Neutrophil (primary cell): ENCODE results near the gene RELL2.
A peak's percentile ranks its signal among the peaks of the same experiment; 100 is the strongest.

Source experiments
- H3K27ac ChIP-seq: fragments of 200-600 bp; sonication (generic); 2 replicates; pipeline ENCODE4 v1.5.1; 2016; ENCODE audit warnings: mild to moderate bottlenecking, moderate library complexity
- H3K27me3 ChIP-seq: fragments of 200-600 bp; sonication (generic); 2 replicates; pipeline ENCODE4 v1.6.0; 2016; ENCODE audit warnings: mild to moderate bottlenecking
- H3K36me3 ChIP-seq: fragments of 200-600 bp; sonication (generic); 2 replicates; pipeline ENCODE4 v1.5.1; 2017
- H3K4me1 ChIP-seq, 2 experiments: fragments of 200-600 bp in 1 of 2; sonication (generic) in 1 of 2; 1 replicate in 1 of 2; 2 replicates in 1 of 2; pipeline versions ENCODE4 v1.5.1 to v1.6.1; 2013 to 2016; ENCODE audit warnings: low read depth in 1 of 2, low read length in 1 of 2, mild to moderate bottlenecking in 1 of 2, moderate library complexity in 1 of 2; ENCODE audit not compliant: control insufficient read depth in 1 of 2, insufficient read depth in 1 of 2
- H3K4me3 ChIP-seq, 2 experiments: fragments of 200-600 bp in 1 of 2; sonication (generic) in 1 of 2; 1 replicate in 1 of 2; 2 replicates in 1 of 2; pipeline ENCODE4 v1.5.1; 2013 to 2016; ENCODE audit warnings: low read depth in 1 of 2, low read length in 1 of 2, mild to moderate bottlenecking in 1 of 2, moderate library complexity in 1 of 2
- H3K9me3 ChIP-seq: fragments of 200-600 bp; sonication (generic); 2 replicates; pipeline ENCODE4 v1.5.1; 2016
- TF ChIP-seq, protein P1 (sequence below): fragments of 200-600 bp; sonication (generic); IDR thresholded peaks from 2 replicates; pipeline ENCODE4 v1.5.1; 2016; ENCODE audit warnings: antibody characterized with exemption

Gene RELL2

DNA sequence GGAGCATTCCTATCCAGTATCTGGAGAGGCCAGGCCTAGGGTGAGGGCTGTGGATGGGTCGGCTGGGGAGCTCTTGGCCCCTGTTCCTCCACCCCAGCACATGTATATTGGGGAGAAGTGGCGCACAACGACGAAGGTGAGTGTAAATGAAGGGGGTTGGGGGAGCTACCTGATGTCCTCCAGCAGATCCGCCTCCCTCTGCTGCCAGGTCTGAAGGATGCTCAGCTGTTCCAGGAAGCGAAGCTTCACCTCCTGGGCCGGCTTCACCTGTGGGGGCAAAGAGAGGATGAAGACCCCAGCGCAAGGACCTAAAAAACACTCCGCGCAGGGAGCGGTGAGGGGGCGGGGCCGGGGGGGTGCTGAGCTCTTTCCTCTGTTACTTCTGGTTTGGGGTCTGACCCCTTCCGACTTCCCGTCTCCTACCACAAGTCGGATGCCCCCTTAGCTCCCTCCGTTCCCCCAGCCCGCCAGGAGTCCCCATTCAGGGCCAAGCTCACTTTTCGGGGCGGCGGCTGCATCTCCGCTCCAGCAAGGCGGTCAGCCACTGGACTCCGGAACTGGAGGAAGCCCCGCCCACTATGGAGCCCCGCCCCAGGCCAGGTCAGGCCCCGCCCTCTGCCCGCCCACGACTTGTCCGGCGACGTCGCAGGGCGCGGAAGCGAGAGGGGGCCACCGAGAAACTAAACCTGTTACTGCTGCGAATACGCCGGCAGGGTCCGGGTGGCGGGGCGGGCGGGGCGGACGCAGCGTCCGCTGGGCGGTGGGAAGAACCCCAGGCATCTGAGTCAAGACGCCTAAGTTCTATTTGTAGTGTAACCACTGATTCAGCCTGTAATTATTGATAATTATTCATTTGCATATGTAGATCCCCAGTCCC, 14.3 kb downstream of the RELL2 start, which contains the start of gene FCHSD1:
TSS of gene FCHSD1 (minus strand) at position 568 of the 877 bp plus-strand sequence. CDS start at position 518, 50 bp downstream.
- Histone ChIP-seq H3K27ac (peak within 1 kb of the TSS; percentile 54), H3K9me3 (no peaks in the 10 kb centered on the region), H3K4me3 (peak within 1 kb of the TSS; percentile 73 to 82), H3K4me1 (peaks cover 14 to 26% of the 10 kb centered on the region in 2 experiments), H3K36me3 (peaks cover 68% of the 10 kb centered on the region), H3K27me3 (no peaks in the 10 kb centered on the region)
- TF ChIP-seq, protein P1, sequence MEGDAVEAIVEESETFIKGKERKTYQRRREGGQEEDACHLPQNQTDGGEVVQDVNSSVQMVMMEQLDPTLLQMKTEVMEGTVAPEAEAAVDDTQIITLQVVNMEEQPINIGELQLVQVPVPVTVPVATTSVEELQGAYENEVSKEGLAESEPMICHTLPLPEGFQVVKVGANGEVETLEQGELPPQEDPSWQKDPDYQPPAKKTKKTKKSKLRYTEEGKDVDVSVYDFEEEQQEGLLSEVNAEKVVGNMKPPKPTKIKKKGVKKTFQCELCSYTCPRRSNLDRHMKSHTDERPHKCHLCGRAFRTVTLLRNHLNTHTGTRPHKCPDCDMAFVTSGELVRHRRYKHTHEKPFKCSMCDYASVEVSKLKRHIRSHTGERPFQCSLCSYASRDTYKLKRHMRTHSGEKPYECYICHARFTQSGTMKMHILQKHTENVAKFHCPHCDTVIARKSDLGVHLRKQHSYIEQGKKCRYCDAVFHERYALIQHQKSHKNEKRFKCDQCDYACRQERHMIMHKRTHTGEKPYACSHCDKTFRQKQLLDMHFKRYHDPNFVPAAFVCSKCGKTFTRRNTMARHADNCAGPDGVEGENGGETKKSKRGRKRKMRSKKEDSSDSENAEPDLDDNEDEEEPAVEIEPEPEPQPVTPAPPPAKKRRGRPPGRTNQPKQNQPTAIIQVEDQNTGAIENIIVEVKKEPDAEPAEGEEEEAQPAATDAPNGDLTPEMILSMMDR: peak; percentile 40

DNA sequence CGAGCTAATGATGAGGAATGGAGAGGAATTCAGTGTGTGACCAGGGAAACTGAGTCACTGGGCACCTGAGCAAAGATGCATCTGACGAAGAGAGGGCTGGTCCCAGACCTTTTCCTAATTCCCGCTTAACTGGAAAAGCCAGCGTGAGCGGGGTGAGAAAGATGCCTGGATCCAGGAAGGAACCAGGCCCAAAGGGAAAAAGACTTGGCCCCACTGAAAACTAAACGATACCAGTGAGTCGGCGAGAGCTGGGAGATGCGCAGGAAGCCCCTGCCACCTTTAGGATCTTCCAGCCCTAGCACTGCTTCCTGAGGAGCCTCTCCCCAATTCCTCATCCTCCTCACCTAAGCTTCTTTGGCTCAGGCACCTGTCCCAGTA, 14.9 kb downstream of the RELL2 start:
- peaks cover 14 to 26% of the 10 kb centered on the region in 2 experiments for H3K4me1 ChIP-seq
- H3K9me3 ChIP-seq: no peaks in the 10 kb centered on the region
- peaks cover 68% of the 10 kb centered on the region for H3K36me3 ChIP-seq
- H3K4me3 ChIP-seq: peak overlapping the region; percentile 73 to 82
- H3K27me3 ChIP-seq: no peaks in the 10 kb centered on the region
- TF ChIP-seq, protein P1: no peak
- peak overlapping the region; percentile 54 for H3K27ac ChIP-seq

DNA sequence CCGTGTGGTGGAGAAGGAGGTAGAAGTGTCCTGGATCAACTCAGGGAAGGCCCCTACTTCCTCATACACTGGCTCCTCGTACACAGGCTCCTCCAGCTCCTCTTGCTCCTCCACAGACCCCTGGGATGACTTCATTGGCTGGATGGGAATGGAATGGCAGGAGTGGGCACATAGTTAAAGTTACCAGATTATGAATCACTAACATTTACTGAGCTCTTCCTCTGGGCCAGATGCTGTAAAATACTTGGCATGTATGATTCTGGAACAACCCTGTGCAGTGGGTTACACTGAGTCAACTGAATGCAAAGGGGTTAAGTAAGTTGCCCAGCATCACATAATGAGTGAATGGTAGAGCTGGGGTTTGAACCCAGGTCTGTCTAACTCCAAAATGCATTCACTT, 17.5 kb downstream of the RELL2 start:
- H3K36me3 ChIP-seq: peaks cover 70% of the 10 kb centered on the region
- H3K4me3 ChIP-seq: no peak overlapping the region
- no peaks in the 10 kb centered on the region for H3K9me3 ChIP-seq
- H3K4me1 ChIP-seq: peaks cover 14 to 26% of the 10 kb centered on the region in 2 experiments
- H3K27ac ChIP-seq: no peak overlapping the region
- TF ChIP-seq, protein P1: no peak
- no peaks in the 10 kb centered on the region for H3K27me3 ChIP-seq

DNA sequence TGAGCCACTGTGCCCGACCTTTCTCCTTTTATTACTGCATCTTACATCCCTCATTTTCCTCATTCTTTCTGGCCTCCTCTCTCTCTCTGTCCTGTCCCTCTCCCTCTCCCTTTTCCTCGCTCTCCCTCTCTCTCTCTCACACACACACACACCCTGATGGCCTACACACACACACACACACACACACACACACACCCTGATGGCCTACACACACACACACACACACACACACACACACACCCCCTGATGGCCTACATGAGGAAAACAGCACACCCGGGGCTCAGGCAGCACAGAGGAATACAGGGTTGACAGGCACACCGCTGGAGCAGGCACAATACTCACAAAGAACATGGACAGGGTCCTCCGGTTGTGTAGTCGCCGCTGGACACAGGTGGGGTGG, 18.2 kb downstream of the RELL2 start:
- no peak overlapping the region for H3K27ac ChIP-seq
- H3K27me3 ChIP-seq: no peaks in the 10 kb centered on the region
- TF ChIP-seq, protein P1: no peak
- H3K36me3 ChIP-seq: peaks cover 76% of the 10 kb centered on the region
- H3K9me3 ChIP-seq: no peaks in the 10 kb centered on the region
- peaks cover 14 to 19% of the 10 kb centered on the region in 2 experiments for H3K4me1 ChIP-seq
- H3K4me3 ChIP-seq: no peak overlapping the region

DNA sequence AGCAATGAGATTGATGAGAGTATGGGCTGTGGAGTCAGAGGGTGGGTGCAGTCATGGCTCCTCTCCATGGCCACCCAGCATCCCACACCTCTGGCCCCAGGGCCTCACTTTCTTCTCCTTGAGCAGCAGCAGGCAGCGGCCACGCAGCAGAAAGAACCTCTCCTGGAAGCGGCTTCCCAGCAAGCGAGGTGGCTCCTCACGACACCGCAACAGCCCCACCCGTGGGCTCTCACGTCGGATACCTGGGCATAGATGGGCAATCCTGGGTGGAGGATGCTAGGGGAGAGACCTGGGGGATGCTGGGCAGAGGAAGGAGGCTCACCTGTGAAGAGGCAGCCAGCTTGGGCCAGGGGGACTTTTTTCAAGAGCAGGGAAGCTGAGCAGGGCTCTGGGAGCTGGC, 19.6 kb downstream of the RELL2 start:
- H3K4me1 ChIP-seq: peaks cover 4 to 5% of the 10 kb centered on the region in 2 experiments
- H3K27me3 ChIP-seq: no peaks in the 10 kb centered on the region
- peaks cover 87% of the 10 kb centered on the region for H3K36me3 ChIP-seq
- H3K4me3 ChIP-seq: no peak overlapping the region
- TF ChIP-seq, protein P1: no peak
- no peaks in the 10 kb centered on the region for H3K9me3 ChIP-seq
- no peak overlapping the region for H3K27ac ChIP-seq
